Right kidney (tissue), 1 donor: Measurements from ENCODE around the gene NAPA.

ENCODE experiments used
- DNase-seq: peaks from one replicate; pipeline ENCODE4 v3.0.0-alpha.2; 2016

The NAPA gene

GRCh38 chr19:47464675-47465419 lies 50.0 kb downstream of the NAPA start:
- DNase-seq: no peak

GRCh38 chr19:47461876-47462275 lies 53.0 kb downstream of the NAPA start:
- no peak for DNase-seq

- no peak for DNase-seq
These were observed 55.4 kb downstream of the NAPA start for GRCh38 chr19:47459477-47459876.

GRCh38 chr19:47458672-47459071 lies 56.2 kb downstream of the NAPA start:
- DNase-seq: no peak

- DNase-seq: no peak
These were observed 58.0 kb downstream of the NAPA start for GRCh38 chr19:47456721-47457474.

GRCh38 chr19:47450478-47450877 lies 64.4 kb downstream of the NAPA start:
- DNase-seq: no peak

- DNase-seq: no peak
These were observed 66.5 kb downstream of the NAPA start for GRCh38 chr19:47448360-47448727.

GRCh38 chr19:47447470-47448359 lies 67.1 kb downstream of the NAPA start:
- DNase-seq: no peak

GRCh38 chr19:47446534-47447469 lies 68.1 kb downstream of the NAPA start:
- DNase-seq: no peak

- DNase-seq: no peak
These were observed 68.9 kb downstream of the NAPA start for GRCh38 chr19:47445937-47446402.

- no peak for DNase-seq
These were observed 69.3 kb downstream of the NAPA start for GRCh38 chr19:47445527-47445926.

- no peak for DNase-seq
These were observed 70.5 kb downstream of the NAPA start for GRCh38 chr19:47444388-47444821.

- DNase-seq: no peak
These were observed 71.5 kb downstream of the NAPA start for GRCh38 chr19:47443331-47443730.

GRCh38 chr19:47438793-47439220 lies 76.1 kb downstream of the NAPA start:
- no peak for DNase-seq
